Measurements from ENCODE around the gene COMMD6.

DNA sequence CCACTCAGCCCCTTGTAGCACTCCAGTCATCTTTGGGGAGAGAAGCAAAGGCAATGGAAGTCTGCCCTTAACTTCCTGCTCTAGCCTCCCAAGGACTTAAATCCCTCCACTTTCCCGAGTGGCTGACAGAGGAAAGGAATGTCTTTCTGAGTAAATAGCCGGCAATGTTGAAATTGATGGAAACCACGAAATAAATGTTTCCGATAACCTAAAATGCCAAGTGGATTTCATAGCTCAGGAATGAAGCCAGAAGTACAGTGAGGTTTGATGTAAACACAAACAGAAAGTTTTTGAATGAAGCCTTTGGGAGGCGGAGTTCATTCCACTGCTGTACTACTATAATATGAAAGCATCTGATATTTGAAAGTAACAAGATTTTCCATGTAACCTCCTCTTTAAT, 41.7 kb downstream of the COMMD6 start:
- TF ChIP-seq, protein P1, sequence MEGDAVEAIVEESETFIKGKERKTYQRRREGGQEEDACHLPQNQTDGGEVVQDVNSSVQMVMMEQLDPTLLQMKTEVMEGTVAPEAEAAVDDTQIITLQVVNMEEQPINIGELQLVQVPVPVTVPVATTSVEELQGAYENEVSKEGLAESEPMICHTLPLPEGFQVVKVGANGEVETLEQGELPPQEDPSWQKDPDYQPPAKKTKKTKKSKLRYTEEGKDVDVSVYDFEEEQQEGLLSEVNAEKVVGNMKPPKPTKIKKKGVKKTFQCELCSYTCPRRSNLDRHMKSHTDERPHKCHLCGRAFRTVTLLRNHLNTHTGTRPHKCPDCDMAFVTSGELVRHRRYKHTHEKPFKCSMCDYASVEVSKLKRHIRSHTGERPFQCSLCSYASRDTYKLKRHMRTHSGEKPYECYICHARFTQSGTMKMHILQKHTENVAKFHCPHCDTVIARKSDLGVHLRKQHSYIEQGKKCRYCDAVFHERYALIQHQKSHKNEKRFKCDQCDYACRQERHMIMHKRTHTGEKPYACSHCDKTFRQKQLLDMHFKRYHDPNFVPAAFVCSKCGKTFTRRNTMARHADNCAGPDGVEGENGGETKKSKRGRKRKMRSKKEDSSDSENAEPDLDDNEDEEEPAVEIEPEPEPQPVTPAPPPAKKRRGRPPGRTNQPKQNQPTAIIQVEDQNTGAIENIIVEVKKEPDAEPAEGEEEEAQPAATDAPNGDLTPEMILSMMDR (IDR thresholded peaks at IDR 0.05; ENCODE audit: insufficient read depth, low read depth, low read length), result no peak
- no peak for TF ChIP-seq EZH2 (IDR thresholded peaks at IDR 0.05; ENCODE audit: insufficient read depth, low read length)
